ENCODE results near the gene SSR1.

- TF ChIP-seq, protein P1, sequence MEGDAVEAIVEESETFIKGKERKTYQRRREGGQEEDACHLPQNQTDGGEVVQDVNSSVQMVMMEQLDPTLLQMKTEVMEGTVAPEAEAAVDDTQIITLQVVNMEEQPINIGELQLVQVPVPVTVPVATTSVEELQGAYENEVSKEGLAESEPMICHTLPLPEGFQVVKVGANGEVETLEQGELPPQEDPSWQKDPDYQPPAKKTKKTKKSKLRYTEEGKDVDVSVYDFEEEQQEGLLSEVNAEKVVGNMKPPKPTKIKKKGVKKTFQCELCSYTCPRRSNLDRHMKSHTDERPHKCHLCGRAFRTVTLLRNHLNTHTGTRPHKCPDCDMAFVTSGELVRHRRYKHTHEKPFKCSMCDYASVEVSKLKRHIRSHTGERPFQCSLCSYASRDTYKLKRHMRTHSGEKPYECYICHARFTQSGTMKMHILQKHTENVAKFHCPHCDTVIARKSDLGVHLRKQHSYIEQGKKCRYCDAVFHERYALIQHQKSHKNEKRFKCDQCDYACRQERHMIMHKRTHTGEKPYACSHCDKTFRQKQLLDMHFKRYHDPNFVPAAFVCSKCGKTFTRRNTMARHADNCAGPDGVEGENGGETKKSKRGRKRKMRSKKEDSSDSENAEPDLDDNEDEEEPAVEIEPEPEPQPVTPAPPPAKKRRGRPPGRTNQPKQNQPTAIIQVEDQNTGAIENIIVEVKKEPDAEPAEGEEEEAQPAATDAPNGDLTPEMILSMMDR (IDR thresholded peaks at IDR 0.05), result no peak
- TF ChIP-seq POLR2A (IDR thresholded peaks at IDR 0.05), result no peak
- no peak for TF ChIP-seq EP300 (IDR thresholded peaks at IDR 0.05)
- TF ChIP-seq POLR2AphosphoS5 (IDR thresholded peaks at IDR 0.05), result no peak
Measured at GRCh38 chr6:7255918-7256317, 57.1 kb downstream of the SSR1 start.
